GM12872 (cell line): ENCODE measurements around the gene NCKAP5.

Source experiments
- TF ChIP-seq, protein P1 (sequence below): IDR thresholded peaks from 3 replicates; pipeline ENCODE4 v1.5.1; 2011; ENCODE audit warnings: low read depth, mild to moderate bottlenecking, low read length, moderate library complexity; ENCODE audit not compliant: insufficient read depth

Gene NCKAP5

DNA sequence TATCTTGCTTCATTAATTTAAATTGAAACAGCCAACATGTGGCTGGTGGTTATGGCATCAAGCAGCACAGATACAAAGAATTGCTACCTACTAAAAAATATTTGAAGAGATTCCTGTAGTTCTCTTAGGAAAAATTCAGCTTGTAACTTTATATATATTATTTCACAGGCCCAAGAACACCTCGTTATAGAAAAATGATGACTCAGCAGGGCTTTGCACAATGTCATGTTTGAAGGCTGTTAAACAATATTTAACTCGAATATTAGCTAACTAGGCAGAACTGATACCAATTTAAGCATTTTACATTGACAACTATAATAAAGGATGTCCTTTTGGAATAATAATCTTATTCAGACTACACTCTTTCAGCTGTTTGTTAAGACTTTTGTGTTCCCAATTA lies 795.9 kb downstream of the NCKAP5 start:
- TF ChIP-seq, protein P1, sequence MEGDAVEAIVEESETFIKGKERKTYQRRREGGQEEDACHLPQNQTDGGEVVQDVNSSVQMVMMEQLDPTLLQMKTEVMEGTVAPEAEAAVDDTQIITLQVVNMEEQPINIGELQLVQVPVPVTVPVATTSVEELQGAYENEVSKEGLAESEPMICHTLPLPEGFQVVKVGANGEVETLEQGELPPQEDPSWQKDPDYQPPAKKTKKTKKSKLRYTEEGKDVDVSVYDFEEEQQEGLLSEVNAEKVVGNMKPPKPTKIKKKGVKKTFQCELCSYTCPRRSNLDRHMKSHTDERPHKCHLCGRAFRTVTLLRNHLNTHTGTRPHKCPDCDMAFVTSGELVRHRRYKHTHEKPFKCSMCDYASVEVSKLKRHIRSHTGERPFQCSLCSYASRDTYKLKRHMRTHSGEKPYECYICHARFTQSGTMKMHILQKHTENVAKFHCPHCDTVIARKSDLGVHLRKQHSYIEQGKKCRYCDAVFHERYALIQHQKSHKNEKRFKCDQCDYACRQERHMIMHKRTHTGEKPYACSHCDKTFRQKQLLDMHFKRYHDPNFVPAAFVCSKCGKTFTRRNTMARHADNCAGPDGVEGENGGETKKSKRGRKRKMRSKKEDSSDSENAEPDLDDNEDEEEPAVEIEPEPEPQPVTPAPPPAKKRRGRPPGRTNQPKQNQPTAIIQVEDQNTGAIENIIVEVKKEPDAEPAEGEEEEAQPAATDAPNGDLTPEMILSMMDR = no peak

DNA sequence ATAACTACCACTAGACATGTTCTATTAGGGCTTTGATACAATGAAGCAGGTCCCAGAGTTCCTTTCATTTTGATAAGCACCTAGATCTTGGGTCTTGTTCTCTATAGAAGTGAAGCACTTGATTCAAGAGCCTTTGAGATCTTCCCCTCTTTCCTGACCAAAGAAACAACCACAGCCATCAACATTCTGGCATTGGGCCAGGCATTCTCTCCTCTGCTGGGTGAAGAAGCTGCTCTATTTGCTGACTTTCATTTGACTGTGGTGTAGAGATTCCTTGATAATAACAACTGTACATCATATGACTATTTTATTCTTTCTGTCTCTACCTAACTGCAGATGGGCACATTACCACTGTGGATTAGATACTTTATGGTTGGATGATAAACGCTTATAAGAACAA lies 801.7 kb downstream of the NCKAP5 start:
- TF ChIP-seq, protein P1 = no peak

DNA sequence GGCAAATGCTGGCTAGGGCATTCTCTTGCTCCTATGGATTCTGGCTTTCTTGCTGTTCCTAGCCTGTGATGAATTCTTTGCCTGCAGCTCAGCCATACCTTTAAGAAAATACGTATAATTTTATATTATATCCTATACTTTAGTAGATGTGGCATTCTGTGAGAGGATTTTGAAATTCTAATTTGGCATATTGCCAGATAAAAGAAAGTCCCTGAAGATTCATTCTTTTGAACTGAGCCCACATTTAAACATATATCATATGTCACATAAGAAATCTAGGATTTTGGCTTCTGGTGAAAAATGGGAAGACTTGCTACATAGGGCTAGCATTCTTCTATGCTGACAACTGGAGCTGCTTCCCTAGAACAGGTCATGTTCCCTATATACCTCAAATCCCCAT lies 806.8 kb downstream of the NCKAP5 start:
- TF ChIP-seq, protein P1 = no peak

DNA sequence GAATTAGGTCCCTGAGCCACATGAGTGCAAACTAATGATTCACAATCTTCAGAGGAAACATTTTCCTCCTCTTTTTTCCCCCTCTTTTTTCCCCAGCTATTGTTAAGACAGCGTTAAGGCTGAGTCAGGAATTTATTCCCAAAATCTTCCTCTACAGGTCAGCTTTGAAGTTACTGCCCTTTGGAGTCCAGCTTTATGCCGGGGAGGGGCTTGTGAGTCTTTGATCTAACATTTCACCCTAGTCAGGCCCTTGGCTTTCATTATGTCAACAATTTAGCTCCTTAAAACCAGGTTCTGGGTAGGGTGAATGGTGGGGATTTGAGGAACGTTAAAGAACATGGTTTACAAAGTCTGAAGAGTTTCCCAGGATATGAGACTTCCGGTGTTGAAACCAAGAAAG lies 807.3 kb downstream of the NCKAP5 start:
- TF ChIP-seq, protein P1 = no peak

DNA sequence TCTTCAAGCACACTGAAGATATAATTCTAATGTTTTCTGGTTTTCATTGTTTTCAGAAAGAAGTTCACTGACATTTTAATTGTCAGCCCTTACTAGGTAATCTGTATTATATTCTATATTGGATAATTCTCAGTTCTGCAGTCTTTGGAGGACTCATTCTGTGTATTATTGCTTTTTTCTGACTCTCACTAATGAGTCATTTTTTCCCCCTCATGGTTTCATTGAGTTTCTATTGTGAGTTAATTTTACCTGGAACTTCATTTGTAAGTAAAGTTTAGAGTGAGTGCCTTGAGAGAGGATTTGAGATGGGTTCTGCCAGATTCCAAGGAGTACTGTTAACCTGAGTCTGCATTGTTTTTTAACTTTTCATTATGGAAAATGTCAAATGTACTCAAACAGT lies 807.9 kb downstream of the NCKAP5 start:
- TF ChIP-seq, protein P1 = no peak

DNA sequence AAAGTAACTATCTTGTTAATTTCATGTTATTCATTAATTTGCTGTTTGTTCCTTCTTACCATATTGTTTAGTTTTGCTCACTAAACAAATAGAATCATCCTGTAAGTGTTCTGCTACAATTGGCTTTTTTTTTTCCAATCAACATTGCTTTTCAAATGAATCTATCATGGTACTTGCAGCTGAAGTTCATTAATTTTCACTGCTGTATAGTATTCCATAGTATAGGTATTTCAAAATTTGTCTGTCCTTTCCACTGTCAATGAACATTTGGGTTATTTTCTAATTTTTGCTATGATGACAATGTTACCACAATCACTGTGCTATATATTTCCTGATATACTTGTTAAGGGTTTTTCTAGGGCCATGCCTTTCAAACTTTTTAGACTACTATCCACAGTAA lies 809.3 kb downstream of the NCKAP5 start:
- TF ChIP-seq, protein P1 = no peak

DNA sequence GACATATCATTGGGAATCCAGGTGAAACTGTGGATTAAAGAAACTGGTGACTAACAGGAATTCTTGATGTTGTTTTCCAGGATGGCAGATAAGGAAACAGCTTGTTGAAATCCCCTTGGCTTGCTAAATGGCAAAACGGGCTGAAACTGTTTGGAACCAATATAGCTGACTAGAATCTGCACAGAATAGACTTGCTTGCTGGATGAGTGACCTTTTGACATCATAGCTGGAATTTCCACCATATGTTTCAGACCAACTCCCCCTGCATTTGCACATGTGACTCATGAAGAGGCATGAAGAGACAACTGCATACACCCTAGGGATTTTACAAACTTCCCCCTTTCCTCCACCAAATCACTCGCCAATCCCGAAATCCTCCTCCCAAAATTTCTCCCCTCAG lies 810.6 kb downstream of the NCKAP5 start:
- TF ChIP-seq, protein P1 = no peak

DNA sequence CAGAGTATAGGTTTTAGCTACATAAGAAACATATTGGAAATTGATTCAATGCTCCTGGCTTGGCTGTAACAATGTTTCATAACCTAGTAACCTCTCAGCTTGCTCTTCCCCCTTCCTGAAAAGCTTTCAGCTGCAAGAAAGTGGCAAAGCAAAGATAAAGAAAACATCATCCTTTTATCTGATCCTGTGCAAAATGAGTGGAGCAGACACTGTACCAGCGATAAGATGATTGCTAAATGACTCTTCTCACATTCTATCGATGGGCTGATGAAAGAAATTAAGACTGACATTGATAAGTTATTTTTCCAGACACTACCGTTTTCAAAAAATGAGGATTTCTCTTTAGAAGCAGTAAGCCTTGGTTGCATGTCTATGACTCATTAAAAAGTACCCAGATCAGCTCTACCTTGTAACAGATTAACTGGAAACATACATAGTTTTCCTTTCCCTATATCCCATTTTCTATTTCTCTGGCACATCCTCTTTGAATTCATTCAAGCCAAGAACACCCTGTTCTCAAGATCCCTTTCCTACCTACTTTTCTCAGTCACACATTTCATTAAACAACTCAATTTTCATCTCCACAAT lies 811.2 kb downstream of the NCKAP5 start:
- TF ChIP-seq, protein P1 = no peak
